PFSK-1 (cell line): ENCODE measurements around the gene VAV2.

Source experiments
- FOXP2 ChIP-seq: optimal IDR thresholded peaks from 2 replicates; pipeline ENCODE3; 2011; ENCODE audit warnings: borderline replicate concordance, control low read depth, inconsistent platforms; ENCODE audit not compliant: insufficient read depth; ENCODE audit errors: extremely low read length, extremely low read depth
- POLR2AphosphoS5 ChIP-seq: IDR thresholded peaks from 2 replicates; pipeline ENCODE4 v1.6.1; 2012; ENCODE audit warnings: low read depth, mild to moderate bottlenecking, control low read depth, low read length, moderate library complexity
- REST ChIP-seq, 2 experiments: IDR thresholded peaks; 2 replicates each; pipeline versions ENCODE4 v1.6.1 to v1.8.0; 2011 to 2012; ENCODE audit warnings: low read depth in 2 of 2, low read length in 2 of 2, control low read depth in 1 of 2, inconsistent platforms in 1 of 2, mild to moderate bottlenecking in 1 of 2, moderate library complexity in 1 of 2; ENCODE audit not compliant: insufficient read depth in 1 of 2
- SIN3A ChIP-seq: IDR thresholded peaks from 2 replicates; pipeline ENCODE4 v1.6.1; 2012; ENCODE audit warnings: mild to moderate bottlenecking, low read length, moderate library complexity, borderline replicate concordance; ENCODE audit not compliant: insufficient read depth
- TAF1 ChIP-seq: IDR thresholded peaks from 2 replicates; pipeline ENCODE4 v1.6.1; 2012; ENCODE audit warnings: low read length, control low read depth, borderline replicate concordance; ENCODE audit not compliant: insufficient read depth

The VAV2 gene

GRCh38 chr9:133774799-133775198 is 217.3 kb downstream of the VAV2 start:
- TF ChIP-seq POLR2AphosphoS5 (no peak), REST (IDR thresholded peaks at IDR 0.05; ENCODE audit: insufficient read depth in 1 of 2, low read depth in 2 of 2, low read length in 2 of 2) (no peak), SIN3A (no peak), FOXP2 (no peak), TAF1 (no peak)

- TF ChIP-seq FOXP2 (no peak), SIN3A (no peak), REST (IDR thresholded peaks at IDR 0.05; ENCODE audit: insufficient read depth in 1 of 2, low read depth in 2 of 2, low read length in 2 of 2) (no peak), TAF1 (no peak), POLR2AphosphoS5 (no peak)
Measured at GRCh38 chr9:133773889-133774655, 218.1 kb downstream of the VAV2 start.

- TF ChIP-seq FOXP2 (no peak), TAF1 (no peak), SIN3A (no peak), REST (IDR thresholded peaks at IDR 0.05; ENCODE audit: insufficient read depth in 1 of 2, low read depth in 2 of 2, low read length in 2 of 2) (no peak), POLR2AphosphoS5 (no peak)
Measured at GRCh38 chr9:133772581-133772980, 219.5 kb downstream of the VAV2 start.

- TF ChIP-seq TAF1 (no peak), REST (IDR thresholded peaks at IDR 0.05; ENCODE audit: insufficient read depth in 1 of 2, low read depth in 2 of 2, low read length in 2 of 2) (no peak), POLR2AphosphoS5 (no peak), FOXP2 (no peak), SIN3A (no peak)
Measured at GRCh38 chr9:133771486-133772482, 220.3 kb downstream of the VAV2 start.
